ENCODE measurements around the gene F2R.

F2R gene

DNA sequence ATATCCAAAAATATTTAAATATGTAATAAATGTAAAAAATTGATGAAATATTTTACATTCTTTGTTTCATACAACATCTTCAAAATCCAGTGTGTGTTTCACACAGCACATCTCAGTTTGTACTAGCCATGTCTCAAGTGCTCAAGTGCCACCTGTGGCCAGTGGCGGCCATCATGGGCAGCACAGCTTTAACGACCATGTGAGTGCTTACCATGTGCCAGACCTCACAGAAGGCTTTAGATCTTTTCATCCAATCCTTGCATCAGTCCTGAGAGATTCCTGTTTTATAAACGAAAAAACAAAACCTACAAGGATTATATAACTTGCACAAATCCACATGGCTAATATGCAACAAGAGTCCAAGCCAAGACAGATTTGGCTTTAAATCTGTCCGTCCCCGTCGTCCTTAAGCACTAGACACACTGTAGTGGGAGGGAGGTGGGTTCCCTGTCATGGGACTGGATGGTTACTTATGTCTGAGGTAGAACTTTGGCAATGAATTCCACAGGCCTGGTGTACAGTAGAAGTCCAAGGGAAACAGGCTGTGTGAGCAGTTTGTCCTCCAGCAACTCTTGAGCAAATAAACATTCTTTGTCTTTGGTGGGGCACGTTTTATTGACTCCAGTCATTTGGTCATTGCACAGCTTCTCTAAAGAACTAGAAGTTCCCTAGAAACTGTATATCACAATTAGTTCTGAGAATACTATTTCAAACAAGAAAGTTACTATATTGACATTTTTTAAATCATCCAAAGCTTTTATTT is 25.0 kb upstream of the F2R start:
- no peak for DNase-seq (ENCODE audit: low read depth)

DNA sequence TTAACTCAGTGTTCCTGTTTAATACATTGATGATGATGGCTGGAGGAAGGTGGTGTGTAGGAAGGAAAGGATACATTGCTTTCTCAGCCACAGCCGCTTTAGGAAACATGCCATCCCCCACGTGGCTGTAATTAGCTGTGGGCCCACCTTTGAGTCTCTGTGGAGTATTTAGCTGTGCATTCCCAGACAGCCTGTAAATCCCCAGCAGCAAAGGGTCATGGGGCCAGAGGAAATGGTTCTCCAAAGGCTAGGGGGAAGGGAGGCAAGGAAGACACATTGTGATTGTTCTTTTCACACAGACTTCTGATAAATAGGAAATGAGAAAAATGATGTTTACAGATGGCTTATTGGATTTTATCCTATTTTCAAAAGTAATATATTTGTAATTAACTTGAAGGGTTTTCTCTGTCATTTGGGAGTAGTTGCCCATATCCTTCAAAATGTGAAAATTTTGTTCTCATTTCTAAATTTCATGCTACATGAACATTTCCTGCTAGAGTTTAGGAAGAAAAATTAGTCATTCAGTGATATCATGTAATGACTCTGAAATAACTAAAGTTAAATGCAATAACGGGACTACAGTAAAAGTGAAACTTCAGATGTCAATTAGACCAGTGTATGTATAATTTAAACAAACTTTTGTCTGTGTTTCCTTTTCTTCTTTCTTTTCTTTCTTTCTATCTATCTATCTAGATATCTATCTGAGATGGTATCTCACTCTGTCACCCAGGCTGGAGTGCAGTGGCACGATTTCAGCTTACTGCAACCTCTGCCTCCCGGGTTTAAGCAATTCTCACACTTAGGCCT is 24.3 kb upstream of the F2R start:
- no peak for DNase-seq (ENCODE audit: low read depth)

DNA sequence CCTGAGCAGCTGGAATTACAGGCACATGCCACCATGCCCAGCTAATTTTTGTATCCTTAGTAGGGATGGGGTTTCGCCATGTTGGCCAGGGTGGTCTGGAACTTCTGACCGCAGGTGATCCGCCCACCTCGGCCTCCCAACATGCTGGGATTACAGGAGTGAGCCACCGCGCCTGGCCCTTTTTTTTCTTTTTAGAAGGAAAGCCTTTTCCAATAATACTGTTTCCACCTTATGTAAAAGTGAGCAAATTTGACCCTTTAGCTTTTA is 23.7 kb upstream of the F2R start:
- DNase-seq (ENCODE audit: low read depth): no peak

DNA sequence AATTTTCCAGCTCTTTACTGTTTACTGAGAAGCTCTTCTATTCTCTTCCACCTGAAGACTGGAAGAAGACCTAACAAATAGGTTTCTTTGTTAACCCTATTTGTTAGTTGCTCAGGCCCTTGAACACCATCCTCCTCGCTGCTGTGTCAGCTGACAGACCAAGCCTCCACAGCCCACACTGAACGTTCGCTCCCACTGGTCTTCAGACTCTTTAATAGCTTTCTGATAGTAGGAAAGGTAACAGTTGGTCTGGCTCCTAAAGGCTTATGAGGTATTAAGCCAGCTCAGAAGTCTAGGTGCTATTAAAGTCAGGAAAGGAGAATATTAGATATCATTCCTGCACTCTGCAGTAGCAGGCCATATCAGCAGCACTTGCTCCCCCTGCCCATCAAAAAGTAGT is 23.3 kb upstream of the F2R start:
- no peak for DNase-seq (ENCODE audit: low read depth)

DNA sequence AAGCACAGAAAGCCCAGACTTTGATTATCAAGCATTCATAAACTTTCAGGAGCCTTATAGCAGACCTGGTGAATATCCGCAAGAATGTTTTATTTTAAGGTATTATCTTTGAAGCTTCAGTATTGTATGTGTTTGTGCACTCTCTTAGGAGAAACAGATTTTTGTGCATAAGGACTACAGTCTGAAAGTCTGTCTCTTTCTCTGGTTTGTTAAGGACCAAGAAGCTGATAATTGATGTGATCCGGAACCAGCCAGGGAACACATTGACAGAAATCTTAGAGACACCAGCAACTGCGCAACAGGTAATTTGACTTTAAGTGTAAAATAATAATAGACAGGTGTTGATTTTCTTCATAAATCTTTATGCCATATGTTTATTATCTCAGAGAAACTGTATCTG is 22.8 kb upstream of the F2R start:
- no peak for DNase-seq (ENCODE audit: low read depth)

DNA sequence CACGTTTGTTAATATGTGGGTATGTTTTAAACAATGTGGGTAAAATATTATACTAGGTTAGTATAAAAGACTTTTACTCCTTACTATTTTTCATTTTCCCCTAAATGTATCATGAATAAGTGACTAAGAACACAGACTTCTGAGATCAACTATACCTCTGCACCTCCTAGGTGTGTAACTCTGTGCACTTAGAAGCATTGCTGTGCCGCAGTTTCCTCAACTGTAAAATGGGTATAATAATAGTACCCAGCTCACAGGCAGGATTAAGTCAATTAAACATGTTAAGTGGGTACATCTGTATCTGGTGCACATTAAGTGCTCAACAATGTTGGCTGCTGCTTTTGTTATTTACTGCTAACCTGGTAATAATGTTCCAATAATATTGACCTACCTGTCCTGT is 21.6 kb upstream of the F2R start:
- DNase-seq (ENCODE audit: low read depth): no peak

DNA sequence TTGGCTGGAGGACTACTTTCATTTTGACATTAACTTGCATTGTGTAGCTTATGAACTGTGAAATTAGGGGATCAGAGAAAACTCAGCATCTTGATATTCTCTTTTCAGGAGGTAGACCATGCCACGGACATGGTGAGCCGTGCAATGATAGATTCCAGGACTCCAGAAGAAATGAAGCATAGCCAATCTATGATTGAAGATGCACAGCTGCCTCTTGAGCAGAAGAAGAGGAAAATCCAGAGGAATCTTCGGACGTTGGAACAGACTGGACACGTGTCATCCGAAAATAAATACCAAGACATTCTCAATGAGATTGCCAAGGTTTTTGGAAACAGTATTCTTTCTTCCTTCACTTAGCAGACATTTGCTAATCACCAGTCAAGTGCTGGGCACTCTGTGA is 20.6 kb upstream of the F2R start:
- no peak for DNase-seq (ENCODE audit: low read depth)

DNA sequence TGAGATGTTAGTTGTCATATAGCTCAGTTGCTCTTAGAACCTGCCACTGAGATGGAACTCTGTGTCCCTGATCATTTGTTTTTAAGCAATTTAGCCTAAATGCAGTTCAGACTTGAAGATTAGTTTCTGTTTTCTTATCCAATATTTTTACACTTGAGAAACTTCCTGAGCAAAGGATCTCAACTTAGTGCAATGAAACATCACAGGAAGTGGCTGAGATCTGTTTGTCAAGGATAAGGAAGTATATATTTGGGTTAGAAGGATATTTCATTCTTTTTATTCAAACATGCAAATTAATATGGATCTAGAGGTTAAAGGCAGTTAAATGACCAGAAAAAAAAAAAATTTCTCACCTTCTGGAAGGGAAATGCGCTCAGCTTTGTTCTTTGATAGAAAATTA is 19.7 kb upstream of the F2R start:
- DNase-seq (ENCODE audit: low read depth): no peak

DNA sequence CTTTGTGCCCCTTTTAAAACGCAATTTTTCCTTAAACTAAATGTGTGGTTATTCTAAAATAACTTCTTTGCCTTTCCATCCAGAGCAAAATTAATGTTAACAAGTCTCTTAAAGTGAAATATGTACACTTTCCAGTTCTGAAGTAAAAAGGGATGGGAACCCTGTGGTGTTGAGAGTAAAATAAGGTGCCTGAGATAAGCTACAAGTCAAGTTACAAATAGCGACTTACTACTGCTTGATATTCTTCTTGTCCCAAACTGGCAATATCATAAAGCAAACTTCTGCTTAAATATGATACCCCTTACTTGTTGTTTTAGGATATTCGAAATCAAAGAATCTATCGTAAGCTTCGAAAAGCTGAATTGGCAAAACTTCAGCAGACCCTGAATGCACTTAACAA is 18.3 kb upstream of the F2R start:
- DNase-seq (ENCODE audit: low read depth): no peak

DNA sequence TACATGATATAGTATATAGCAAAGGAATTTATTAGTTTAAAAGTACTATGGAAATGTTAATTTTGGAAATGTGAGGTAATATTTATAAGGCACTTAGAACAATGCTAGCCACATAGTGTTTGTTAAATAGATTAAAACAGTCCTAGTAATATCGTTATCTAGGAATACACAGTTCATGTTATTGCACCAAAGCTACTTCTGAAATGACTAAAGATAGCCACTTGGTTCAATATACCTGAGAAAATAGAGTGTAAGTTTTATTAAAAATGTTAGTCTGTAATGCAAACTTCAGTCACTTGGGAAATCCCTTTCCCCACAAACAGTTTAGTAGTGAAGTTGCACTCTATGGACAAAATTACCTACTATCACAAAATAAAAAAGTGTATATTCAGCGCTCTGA is 15.4 kb upstream of the F2R start:
- no peak for DNase-seq (ENCODE audit: low read depth)

DNA sequence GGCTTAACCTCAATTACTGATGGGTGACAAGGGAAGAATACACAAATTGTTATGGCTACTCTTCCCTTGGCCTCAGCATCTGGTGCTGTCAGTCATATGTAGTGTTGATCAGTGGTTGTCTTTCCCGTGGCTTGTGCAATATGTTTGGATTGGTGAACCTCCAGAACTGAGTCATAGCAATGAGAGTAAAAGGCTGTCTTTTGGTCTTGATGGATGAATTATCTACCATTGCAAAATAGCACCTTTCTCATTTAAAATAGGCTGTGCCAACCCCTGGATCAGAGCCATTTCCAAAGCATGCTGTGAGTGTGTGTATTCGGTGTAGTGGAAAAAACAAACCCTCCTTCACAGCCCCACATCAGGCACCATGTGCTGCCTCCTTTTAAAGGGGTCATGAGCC is 14.6 kb upstream of the F2R start:
- no peak for DNase-seq (ENCODE audit: low read depth)

DNA sequence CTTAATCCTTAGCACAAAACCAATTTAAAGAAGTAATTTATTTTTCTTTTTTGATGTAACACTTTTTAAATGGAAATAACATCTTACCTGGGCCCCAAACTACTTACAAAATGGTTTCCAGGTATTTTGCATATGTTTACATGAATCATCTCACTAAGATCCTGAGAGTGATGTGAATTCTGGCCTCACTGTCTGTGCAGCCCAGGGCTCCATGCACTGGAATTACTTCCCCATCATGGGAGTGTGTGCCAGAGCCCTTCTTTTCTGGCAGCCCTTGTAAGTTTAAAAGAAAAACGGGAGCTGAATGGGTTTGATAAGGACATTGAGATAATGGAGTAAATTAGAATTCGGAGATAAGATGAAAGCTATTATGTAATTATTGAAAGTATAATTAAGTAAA is 12.2 kb upstream of the F2R start:
- no peak for DNase-seq (ENCODE audit: low read depth)

DNA sequence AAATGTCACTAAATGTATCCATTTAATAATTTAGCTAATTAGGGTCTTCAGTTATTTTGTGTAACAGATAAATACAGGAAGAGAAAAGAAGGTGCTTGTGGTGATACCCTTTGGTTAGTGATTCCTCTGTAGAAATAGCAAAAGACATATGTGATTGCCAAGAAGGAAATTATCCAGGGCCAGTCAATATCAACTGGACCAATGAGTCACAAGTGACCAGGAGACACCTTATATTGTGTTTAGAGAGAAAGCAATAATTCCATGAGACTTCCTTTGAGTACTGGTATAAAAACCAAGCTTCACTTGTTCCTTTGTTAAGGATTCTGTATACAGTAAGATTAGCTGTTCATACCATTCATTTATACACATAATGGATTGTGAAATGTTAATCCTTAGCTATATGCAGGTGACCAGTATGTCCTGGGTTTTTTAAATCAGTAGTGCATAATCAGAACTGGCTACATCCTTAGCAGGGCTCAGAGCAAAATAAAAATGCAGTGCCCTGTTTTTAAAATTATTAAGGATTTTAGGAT is 11.7 kb upstream of the F2R start:
- DNase-seq (ENCODE audit: low read depth): no peak

DNA sequence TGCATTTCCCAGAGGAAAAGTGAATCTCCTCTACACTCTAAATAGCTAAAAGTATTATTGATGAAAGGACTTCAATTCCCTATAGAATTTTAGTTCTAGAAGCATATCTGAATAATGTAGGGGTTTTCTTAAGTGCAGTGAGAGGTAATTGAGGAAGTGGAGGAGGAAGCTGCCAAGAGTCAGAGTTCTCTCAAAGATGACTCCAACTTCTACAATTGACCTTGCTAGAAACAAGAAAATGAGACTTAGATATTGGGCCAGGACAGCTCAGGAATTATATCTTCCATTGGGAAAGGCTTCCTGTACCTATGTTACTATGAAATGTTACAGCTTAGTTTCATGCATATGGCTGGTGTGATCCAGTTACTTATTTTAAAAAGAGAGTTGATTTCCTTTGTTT is 10.4 kb upstream of the F2R start:
- DNase-seq (ENCODE audit: low read depth): no peak

DNA sequence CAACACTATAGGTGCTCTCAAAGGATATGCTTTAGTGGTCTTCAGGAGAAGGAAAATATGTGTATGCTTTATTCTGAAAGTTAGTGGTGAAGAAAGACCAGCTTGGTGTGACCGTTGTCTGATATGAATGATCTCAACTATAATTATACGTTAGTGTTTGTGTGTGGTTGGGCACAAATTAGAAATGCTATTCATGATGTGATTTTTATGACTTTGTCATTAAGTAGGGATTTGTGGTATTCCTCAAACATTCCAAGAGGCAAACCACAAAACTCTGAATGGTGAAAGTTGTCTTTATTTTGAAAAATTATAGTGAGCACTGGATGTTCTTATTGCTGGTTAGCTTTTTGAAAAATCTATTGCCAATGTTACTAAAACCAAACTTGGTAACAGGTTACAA is 6.2 kb upstream of the F2R start:
- no peak for DNase-seq (ENCODE audit: low read depth)

DNA sequence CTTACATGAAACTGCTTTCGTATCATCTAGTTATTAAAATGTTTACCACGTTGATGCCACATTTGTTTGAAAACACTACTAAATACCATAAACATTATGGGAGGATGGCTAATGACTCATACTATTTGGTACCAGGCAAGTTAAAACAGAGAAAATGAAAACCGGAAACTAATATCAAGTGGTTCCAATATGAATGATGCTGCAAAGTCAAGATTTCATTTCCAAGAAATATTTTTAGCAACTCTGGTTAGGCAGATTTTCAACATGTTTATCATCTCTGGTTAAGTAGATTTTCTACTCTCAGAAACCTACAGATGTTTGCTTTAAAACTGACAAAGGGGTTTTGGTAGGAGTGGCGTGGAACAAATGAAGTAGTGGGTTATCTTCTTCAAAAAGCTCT is 4.9 kb upstream of the F2R start:
- DNase-seq (ENCODE audit: low read depth): no peak

DNA sequence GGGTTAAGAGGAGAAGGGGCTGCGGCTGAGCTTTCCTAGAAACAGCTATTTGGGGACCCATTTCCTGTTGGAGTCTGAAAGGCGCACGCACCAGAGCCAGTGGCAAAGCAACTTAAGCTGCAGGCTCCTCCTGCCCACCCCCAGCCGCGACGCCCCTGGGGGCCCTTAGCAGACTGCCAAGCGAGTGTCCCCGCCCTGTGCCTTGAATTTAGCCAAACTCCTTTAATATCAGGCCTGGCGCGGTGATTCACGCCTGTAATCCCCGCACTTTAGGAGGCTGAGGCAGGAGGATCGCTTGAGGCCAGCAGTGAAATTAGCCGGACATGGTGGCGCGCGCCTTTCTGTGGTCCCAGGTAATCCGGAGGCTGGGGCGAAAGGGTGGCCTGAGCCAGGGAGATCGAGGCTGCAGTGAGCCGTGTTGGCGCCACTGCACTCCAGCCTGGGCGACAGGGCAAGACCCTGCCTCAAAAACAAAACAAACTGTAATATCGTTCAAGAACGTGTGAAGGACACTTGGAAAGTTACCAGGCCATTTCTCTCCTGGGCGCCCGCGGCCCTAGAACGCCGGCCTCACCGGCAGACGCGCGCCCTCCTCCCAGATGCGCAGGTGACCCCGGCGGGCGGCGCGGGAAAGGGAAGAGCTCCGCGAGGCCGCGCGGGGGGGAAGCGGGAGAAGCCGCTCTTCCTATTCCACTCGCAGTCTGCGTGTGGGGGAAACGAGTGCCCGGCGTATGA is 1.0 kb upstream of the F2R start:
- DNase-seq (ENCODE audit: low read depth): no peak

DNA sequence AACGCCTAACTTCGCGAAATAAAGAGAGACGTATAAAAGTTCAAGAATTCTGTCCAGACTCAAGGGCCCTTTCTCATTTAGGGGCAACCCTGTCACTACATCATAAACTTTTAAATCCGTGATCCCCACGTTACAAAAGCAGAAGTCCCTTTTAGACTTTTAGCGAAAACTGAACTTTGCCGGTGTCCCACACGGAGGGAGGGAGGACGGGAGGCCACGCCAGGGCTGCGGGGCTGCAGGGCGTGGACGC is 515 bp upstream of the F2R start:
- no peak for DNase-seq (ENCODE audit: low read depth)

DNA sequence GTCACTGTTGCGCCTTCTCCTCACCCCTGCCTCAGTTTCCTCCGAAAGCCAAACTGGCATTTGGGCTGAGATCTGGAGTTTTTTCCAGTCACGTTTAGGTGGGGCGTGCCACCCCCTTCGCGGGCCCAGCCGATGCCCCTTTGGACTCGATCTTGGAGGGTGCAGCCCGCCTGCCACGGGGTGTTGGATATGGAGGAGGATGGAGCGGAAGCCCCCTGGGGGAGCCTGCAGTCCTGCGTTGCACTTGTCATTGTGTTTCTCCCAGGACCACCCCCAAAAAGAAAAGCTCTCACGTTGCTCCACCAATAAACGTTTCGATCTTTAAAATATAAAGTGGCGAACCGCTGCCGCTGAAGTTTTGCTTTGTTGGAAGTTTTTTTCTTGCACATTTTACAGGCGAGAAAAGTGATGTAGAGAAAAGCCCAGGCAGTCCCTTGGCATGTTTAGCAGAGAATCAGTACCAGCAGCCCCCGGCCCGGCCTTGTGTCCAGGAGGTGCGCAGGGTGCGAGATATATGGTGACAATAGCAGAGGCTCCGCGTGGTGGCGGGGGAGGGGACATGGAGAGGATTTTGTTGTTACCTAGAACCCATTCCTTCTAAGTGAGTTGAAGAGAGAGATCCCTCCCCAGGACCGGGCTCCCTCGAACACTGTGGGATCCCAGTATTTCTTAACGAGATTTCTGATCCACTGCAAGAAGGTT is 681 bp downstream of the F2R start:
- DNase-seq (ENCODE audit: low read depth): no peak

DNA sequence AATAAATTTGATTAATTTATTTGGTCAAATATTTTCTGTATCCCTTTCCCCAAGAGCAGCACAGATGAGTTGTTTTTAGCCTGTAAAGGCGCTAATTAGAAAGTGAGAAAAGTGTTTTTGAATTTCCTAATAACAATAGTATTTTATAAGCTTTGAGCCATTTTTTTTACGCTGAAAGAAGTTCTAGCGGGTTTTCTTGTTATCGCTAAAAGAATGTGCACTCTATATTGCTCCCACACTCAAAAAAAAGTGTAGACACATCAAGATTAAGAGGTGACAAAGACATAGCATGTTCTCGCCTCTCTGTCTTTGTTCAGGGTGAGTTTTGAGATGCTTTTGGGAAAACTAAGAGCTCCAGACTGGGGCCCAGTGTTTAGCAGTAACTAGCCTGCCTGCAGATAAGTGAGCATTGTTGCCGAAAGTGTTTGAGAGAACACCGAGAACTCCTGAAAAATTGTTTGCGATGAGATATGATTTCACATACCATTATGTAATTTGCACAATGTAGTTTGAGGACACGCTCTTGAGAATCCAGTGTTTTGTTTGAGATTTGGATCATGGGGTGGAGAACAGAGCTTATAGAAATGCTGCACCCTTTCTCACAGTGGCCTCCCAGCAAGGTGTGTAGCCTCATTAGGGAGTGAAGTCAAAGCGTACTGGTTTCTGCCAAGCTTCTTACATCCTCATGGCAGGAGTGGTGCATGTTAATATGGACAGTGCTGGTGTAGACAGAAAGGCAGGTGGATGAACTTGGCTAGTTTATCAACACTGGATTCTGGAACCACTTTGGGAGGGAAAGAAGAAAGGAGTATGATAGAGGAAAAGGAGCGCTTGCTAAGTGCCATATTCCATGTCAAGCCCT is 1.5 kb downstream of the F2R start:
- DNase-seq (ENCODE audit: low read depth): no peak

DNA sequence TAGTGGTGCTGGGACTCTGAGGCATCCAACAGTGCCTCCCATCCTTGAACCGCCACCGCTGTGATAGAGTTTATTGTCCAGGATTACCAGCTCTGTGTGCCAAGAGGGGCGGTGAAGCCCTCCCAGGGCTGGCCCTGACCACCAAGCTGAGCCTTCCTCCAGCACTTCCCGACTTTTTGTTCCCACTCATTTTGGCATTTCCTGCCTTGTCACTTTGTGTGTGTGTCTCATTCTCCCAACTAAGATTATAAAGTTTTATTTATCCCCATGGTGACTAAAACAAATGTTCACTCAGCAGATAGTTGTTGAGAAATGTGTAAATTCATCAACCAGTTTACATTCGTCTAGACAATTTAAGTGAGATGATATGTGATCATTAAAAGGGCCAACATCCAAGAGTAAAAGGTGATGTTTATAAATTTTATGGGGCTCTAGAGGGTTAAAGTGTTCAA is 2.5 kb downstream of the F2R start:
- no peak for DNase-seq (ENCODE audit: low read depth)

DNA sequence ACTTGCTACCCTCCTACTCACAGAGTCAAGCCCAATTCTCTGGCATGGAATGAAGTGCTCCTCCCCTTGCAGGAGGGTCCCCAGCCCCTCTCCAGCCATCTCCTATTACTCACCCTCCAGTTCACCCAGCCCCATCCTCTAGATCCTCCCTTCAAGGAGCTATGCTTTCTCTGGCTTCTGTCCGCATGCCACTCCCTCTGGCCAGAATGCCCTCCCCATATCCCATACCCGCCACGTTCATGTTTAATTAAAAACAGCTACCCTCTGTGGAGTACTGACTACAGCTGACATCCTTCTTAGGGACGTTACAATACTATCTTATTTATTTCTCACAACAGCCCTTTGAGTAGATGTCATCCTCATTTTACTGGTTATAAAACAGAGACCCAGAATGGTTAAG is 3.0 kb downstream of the F2R start:
- no peak for DNase-seq (ENCODE audit: low read depth)
